HL-60 (cell line): ENCODE data around the gene TRAPPC12.
"Not testable (repeated sequence)": the region's sequence is repeated elsewhere in the genome, so short reads cannot be mapped to it uniquely, and the experiment has no call there.

ENCODE experiments used
- DNase-seq, 2 experiments: peaks; one replicate each; pipeline ENCODE4 v3.0.0-alpha.2; 2010 to 2020; ENCODE audit warnings: low read depth in 1 of 2, low spot score in 1 of 2
- H3K27ac ChIP-seq: fragments of 250-450 bp; sonication (Bioruptor Pico); replicated peaks from 2 replicates; pipeline ENCODE4 v1.5.1; 2020; ENCODE audit warnings: mild to moderate bottlenecking, moderate library complexity
- H3K27me3 ChIP-seq: fragments of 250-450 bp; sonication (Bioruptor Pico); 2 replicates; pipeline ENCODE4 v1.5.1; 2021; ENCODE audit warnings: mild to moderate bottlenecking, moderate library complexity; ENCODE audit not compliant: insufficient read depth, poor library complexity, severe bottlenecking
- H3K4me3 ChIP-seq: replicated peaks from 2 replicates; pipeline ENCODE4 v1.5.1; 2011; ENCODE audit warnings: mild to moderate bottlenecking, control low read depth, low read length; ENCODE audit not compliant: insufficient read depth
- GABPA ChIP-seq: IDR thresholded peaks from 2 replicates; pipeline ENCODE4 v1.6.1; 2012; ENCODE audit warnings: low read depth
- POLR2AphosphoS5 ChIP-seq: IDR thresholded peaks from 2 replicates; pipeline ENCODE4 v1.6.1; 2012; ENCODE audit warnings: low read depth
- REST ChIP-seq: IDR thresholded peaks from 2 replicates; pipeline ENCODE4 v1.6.1; 2012; ENCODE audit warnings: low read depth; ENCODE audit not compliant: insufficient replicate concordance
- SPI1 ChIP-seq: IDR thresholded peaks from 2 replicates; pipeline ENCODE4 v1.6.1; 2012; ENCODE audit warnings: low read depth, mild to moderate bottlenecking, borderline replicate concordance
- TF ChIP-seq, protein P1 (sequence below): IDR thresholded peaks from one replicate; pipeline ENCODE4 v1.5.1; 2011; ENCODE audit warnings: low read length, control low read depth, inconsistent platforms; ENCODE audit not compliant: insufficient read depth

TRAPPC12 gene

GRCh38 chr2:3513026-3513810, 133.7 kb downstream of the TRAPPC12 start:
- no peak for TF ChIP-seq POLR2AphosphoS5
- DNase-seq: no peak
- Histone ChIP-seq H3K27ac (no peak overlapping the region), H3K4me3 (no peak overlapping the region), H3K27me3 (no peaks in the 10 kb centered on the region)

DNA sequence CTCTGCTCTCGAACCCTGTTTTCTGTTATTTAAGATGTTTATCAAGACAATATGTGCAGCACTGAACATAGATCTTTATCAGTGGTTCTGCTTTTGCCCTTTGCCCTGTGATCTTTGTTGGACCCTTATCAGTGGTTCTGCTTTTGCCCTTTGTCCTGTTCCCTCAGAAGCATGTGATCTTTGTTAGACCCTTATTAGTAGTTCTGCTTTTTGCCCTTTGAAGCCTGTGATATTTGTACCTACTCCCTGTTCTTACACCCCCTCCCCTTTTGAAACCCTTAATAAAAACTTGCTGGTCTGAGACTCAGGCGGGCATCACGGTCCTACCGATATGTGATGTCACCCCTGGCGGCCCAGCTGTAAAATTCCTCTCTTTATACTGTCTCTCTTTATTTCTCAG, 135.9 kb downstream of the TRAPPC12 start:
- DNase-seq, H3K27me3 ChIP-seq, H3K27ac ChIP-seq, H3K4me3 ChIP-seq: not testable (repeated sequence)

DNA sequence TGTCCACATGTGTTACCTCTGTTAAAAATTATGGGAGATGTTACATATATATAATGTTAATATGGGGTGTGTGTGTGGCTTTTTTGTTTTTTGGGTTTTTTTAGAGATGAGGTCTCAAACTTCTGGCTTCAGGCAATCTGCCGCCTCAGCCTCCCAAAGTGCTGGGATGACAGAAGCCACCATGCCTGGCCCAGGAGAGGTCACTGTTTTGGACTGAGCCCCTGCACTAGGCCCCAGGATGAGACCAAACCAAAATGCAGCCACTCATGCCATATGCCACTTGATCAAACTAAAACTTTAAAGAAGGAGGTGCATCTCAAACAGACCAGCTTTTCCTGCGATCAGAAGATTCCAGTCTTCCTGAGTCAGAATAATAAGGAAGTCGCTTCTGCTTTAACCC, 137.3 kb downstream of the TRAPPC12 start:
- Histone ChIP-seq H3K27ac (no peak overlapping the region), H3K4me3 (no peak overlapping the region), H3K27me3 (no peaks in the 10 kb centered on the region)
- DNase-seq: no peak
- TF ChIP-seq POLR2AphosphoS5 (no peak), REST (no peak), GABPA (no peak), SPI1 (no peak)
- TF ChIP-seq, protein P1, sequence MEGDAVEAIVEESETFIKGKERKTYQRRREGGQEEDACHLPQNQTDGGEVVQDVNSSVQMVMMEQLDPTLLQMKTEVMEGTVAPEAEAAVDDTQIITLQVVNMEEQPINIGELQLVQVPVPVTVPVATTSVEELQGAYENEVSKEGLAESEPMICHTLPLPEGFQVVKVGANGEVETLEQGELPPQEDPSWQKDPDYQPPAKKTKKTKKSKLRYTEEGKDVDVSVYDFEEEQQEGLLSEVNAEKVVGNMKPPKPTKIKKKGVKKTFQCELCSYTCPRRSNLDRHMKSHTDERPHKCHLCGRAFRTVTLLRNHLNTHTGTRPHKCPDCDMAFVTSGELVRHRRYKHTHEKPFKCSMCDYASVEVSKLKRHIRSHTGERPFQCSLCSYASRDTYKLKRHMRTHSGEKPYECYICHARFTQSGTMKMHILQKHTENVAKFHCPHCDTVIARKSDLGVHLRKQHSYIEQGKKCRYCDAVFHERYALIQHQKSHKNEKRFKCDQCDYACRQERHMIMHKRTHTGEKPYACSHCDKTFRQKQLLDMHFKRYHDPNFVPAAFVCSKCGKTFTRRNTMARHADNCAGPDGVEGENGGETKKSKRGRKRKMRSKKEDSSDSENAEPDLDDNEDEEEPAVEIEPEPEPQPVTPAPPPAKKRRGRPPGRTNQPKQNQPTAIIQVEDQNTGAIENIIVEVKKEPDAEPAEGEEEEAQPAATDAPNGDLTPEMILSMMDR: no peak

DNA sequence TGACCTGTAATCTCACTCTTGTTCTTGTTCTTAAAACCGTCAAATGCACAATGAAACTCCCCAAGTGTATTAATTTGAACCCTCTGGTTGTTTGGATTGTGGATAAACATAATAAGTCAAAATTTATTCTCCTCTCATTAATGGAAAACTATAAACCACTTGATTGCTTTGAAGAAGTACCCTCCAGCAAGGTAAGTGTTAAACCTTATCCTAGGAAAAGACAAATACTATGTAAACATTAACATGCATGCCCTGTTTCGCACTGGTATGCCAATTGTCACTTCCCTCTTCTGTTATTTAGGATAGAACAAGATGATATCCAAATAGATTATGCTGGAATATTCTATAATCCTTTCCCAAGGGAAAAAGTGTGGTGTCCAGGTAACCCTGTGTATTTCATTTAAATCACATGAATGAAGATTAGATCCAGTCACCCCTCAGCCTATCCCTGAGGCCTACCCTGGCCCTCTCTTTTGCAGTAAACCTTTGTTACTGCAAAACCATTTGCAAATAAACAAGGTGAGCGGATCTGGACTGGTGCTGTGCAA, 138.5 kb downstream of the TRAPPC12 start:
- TF ChIP-seq, protein P1: no peak
- TF ChIP-seq GABPA: no peak
- Histone ChIP-seq H3K27ac (peak overlapping the region; percentile 93), H3K4me3 (peak overlapping the region; percentile 87), H3K27me3 (no peaks in the 10 kb centered on the region)
- DNase-seq: no peak

- peak; percentile 86 to 96 for DNase-seq
- TF ChIP-seq, protein P1: no peak
- no peak for TF ChIP-seq GABPA
- no peak for TF ChIP-seq SPI1
- no peak for TF ChIP-seq REST
- TF ChIP-seq POLR2AphosphoS5: no peak; the same call in none of the 2 replicates
- H3K4me3 ChIP-seq: peak overlapping the region; percentile 87
These were observed 139.2 kb downstream of the TRAPPC12 start for GRCh38 chr2:3518496-3519254.

More at GRCh38 chr2:3518496-3519254, 139.2 kb downstream of the TRAPPC12 start:
- no peaks in the 10 kb centered on the region for H3K27me3 ChIP-seq
- peak overlapping the region; percentile 93 for H3K27ac ChIP-seq
